Measurements from ENCODE around the gene EGFR.

The EGFR gene

GRCh38 chr7:55109404-55110167, 90.8 kb downstream of the EGFR start:
- TF ChIP-seq CTCF (conservative IDR thresholded peaks at IDR 0.05; ENCODE audit: low read length), result no peak
- no peak for TF ChIP-seq EZH2phosphoT487 (IDR thresholded peaks at IDR 0.05; ENCODE audit: borderline replicate concordance)
- H3F3A ChIP-seq (ENCODE audit: low read depth), result no peaks in the 10 kb centered on the region
- no peak overlapping the region for H3K4me2 ChIP-seq (ENCODE audit: low read depth, low read length, poor library complexity, severe bottlenecking)
- no peak overlapping the region for H3K4me3 ChIP-seq (ENCODE audit: low read length, poor library complexity, severe bottlenecking)
- no peak overlapping the region for H2AFZ ChIP-seq (ENCODE audit: low read length)
- H3K36me3 ChIP-seq (ENCODE audit: insufficient read depth, low read length), result no peaks in the 10 kb centered on the region
- no peaks in the 10 kb centered on the region for H3K9me3 ChIP-seq (ENCODE audit: insufficient read depth, low read depth, low read length)
- no peaks in the 10 kb centered on the region for H4K20me1 ChIP-seq (ENCODE audit: insufficient read depth, low read length, poor library complexity, severe bottlenecking)
- no peaks in the 10 kb centered on the region for H3K9me2 ChIP-seq (replicated peaks; ENCODE audit: low read depth, low read length)
- no peaks in the 10 kb centered on the region for H3K4me1 ChIP-seq (ENCODE audit: insufficient read depth, low read length, poor library complexity, severe bottlenecking)
- H3K27me3 ChIP-seq (ENCODE audit: insufficient read depth, low read length, poor library complexity, severe bottlenecking), result no peaks in the 10 kb centered on the region
- no peaks in the 10 kb centered on the region for H3K79me2 ChIP-seq (ENCODE audit: insufficient read depth, low read length)
- H3K9ac ChIP-seq (ENCODE audit: low read depth, low read length, poor library complexity, severe bottlenecking), result no peak overlapping the region

GRCh38 chr7:55110282-55110992, 91.6 kb downstream of the EGFR start:
- Histone ChIP-seq H3F3A (ENCODE audit: low read depth) (no peaks in the 10 kb centered on the region), H2AFZ (ENCODE audit: low read length) (no peak overlapping the region), H3K79me2 (ENCODE audit: insufficient read depth, low read length) (no peaks in the 10 kb centered on the region), H3K4me3 (ENCODE audit: low read length, poor library complexity, severe bottlenecking) (no peak overlapping the region), H3K9ac (ENCODE audit: low read depth, low read length, poor library complexity, severe bottlenecking) (no peak overlapping the region), H3K4me1 (ENCODE audit: insufficient read depth, low read length, poor library complexity, severe bottlenecking) (no peaks in the 10 kb centered on the region), H3K9me3 (ENCODE audit: insufficient read depth, low read depth, low read length) (no peaks in the 10 kb centered on the region), H3K4me2 (ENCODE audit: low read depth, low read length, poor library complexity, severe bottlenecking) (no peak overlapping the region), H3K9me2 (replicated peaks; ENCODE audit: low read depth, low read length) (no peaks in the 10 kb centered on the region), H4K20me1 (ENCODE audit: insufficient read depth, low read length, poor library complexity, severe bottlenecking) (no peaks in the 10 kb centered on the region), H3K36me3 (ENCODE audit: insufficient read depth, low read length) (no peaks in the 10 kb centered on the region), H3K27me3 (ENCODE audit: insufficient read depth, low read length, poor library complexity, severe bottlenecking) (no peaks in the 10 kb centered on the region)
- TF ChIP-seq EZH2phosphoT487 (IDR thresholded peaks at IDR 0.05; ENCODE audit: borderline replicate concordance) (no peak), CTCF (conservative IDR thresholded peaks at IDR 0.05; ENCODE audit: low read length) (no peak)

- H3K9ac ChIP-seq (ENCODE audit: low read depth, low read length, poor library complexity, severe bottlenecking), result no peak overlapping the region
- H2AFZ ChIP-seq (ENCODE audit: low read length), result no peak overlapping the region
- H3K4me1 ChIP-seq (ENCODE audit: insufficient read depth, low read length, poor library complexity, severe bottlenecking), result no peaks in the 10 kb centered on the region
- H3K9me3 ChIP-seq (ENCODE audit: insufficient read depth, low read depth, low read length), result no peaks in the 10 kb centered on the region
- TF ChIP-seq EZH2phosphoT487 (IDR thresholded peaks at IDR 0.05; ENCODE audit: borderline replicate concordance), result no peak
- no peak for TF ChIP-seq CTCF (conservative IDR thresholded peaks at IDR 0.05; ENCODE audit: low read length)
- no peaks in the 10 kb centered on the region for H3K27me3 ChIP-seq (ENCODE audit: insufficient read depth, low read length, poor library complexity, severe bottlenecking)
- no peaks in the 10 kb centered on the region for H3K9me2 ChIP-seq (replicated peaks; ENCODE audit: low read depth, low read length)
- H3K36me3 ChIP-seq (ENCODE audit: insufficient read depth, low read length), result no peaks in the 10 kb centered on the region
- H3K4me3 ChIP-seq (ENCODE audit: low read length, poor library complexity, severe bottlenecking), result no peak overlapping the region
- H3K4me2 ChIP-seq (ENCODE audit: low read depth, low read length, poor library complexity, severe bottlenecking), result no peak overlapping the region
- H3F3A ChIP-seq (ENCODE audit: low read depth), result no peaks in the 10 kb centered on the region
- H3K79me2 ChIP-seq (ENCODE audit: insufficient read depth, low read length), result no peaks in the 10 kb centered on the region
- no peaks in the 10 kb centered on the region for H4K20me1 ChIP-seq (ENCODE audit: insufficient read depth, low read length, poor library complexity, severe bottlenecking)
These were observed 92.2 kb downstream of the EGFR start for GRCh38 chr7:55110993-55111361.

Data from Loucy (cell line).